Measurements from ENCODE around the gene CES1.
"Not testable (repeated sequence)": the region's sequence is repeated elsewhere in the genome, so short reads cannot be mapped to it uniquely, and the experiment has no call there.

The CES1 gene

DNA sequence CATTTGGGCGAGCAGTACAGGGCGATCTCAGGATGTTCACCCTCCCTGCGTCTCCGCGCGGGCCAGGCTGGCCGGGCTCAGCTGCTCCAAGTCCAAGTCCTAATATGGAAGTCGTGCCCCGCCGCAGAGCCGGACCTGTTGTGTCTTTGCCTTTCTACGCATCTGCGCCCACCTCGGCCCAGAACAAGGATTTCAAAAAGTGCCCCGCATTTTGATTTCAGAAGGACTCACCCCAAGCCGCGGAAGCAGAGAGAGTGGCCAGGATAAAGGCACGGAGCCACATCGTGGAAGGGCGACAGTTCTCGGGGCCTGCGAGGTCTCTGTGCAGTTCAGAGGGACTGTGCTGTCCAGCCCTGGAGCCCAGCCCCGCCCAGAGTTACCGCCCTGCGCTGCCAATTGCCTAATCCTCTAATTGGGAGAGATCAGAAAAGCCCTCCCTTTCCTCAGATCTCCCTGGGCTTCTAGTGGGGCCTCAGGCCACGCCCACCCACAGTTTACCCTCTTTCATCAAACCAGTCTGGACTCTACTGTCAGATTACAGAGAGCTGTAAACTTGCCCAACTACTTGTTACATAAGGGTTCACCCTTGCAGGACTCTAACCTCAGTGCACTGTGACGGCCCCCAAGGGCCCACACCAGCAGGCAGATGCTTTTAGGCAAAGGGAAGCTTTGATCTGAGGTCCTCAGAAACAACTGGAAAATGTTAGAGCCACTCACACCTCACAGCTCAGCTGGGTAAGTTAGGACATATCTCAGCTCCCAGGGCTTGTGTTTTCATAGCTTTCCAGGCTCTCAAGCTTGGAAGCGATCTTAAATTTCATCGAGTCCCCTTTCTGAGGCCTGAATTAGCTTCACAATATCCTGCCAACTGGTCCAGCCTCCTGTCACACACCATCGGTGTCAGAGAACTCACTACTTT lies at the start of gene CES1:
TSS of gene CES1 (minus strand) at position 324 of the 919 bp plus-strand sequence. CDS start at position 283, 41 bp downstream.
- DNase-seq (ENCODE audit: low spot score), result peak; percentile 51

DNA sequence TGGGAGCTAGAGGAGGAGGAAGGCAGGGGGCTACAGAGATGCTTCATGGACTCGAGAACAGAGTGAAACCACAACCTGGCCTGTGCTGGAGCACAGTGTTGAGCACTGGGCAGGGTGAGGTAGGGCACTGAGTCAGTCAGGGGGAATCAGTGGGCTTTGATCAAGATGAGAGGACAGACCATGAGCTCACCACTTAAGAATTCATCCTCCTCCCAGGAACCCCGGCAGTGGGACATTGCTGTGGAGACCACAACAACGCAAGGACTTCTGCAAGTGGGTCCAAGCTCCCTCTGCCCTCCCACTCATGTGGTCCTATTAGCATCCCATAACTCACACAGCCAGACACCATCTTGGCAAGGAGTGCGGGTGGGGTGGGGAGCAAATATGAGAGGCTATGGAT lies 44.0 kb upstream of the CES1 start:
- DNase-seq (ENCODE audit: low spot score), result no peak

DNA sequence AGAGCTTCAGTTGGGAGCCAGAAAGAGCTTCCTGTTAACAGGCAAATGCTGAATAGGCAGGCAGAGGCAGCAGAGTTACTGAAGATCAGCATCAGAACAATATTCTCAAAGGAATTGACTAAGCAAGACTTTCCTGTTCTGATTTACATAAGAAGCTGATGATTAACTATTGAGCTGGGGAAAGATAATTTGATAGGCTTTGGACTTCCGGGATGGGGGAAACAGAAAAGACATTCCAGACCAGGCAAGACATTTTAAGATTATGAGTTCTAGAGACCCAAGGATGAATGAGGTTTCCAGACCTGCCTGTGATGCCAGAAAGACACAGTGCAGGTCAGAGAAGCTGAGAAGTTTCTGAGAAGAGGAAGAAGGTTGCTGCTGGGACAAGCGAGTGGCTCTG lies 42.4 kb upstream of the CES1 start, which contains the start of gene CES5A:
TSS of gene CES5A (minus strand) at position 101 of the 400 bp plus-strand sequence. CDS start 152 bp downstream, outside the sequence.
- DNase-seq (ENCODE audit: low spot score), result no peak

DNA sequence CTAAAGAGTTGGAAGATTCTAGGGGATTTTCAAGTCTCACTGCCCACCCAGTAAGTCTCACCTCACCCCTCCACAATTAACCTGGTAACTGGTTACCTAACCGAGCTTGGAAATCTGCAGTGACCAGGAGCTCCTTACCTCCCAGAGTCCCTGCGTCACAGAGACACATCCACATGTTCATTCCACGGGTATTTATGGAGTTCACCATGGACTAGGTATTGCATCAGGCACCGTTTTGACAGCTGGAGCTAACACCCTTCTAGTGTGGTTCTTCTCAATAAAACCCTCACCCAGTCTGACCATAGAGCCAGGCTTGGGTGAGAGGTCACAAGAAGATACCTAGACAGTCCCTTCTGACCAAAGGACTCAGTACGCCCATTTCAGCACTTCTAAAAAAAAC lies 40.2 kb upstream of the CES1 start:
- DNase-seq (ENCODE audit: low spot score), result no peak

DNA sequence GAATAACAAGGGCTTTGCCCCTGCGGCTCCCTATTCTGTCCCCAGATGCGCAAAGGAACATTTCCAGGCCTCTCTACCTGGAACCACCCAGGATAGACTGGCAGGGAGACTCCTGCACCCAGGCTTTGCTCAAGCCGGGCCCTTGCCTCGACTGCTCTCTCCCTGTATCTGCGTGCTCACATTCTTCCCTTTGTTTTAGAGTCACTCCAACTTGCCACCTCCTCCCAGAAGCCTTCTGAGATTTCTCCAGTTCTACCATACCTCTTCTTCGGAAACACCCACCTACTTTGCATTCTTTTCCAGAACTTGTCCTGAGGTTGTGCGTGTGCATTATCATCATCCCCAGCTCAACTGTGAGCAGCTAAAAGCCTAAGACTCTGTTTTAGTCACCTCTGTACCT lies 39.2 kb upstream of the CES1 start:
- DNase-seq (ENCODE audit: low spot score), result no peak

DNA sequence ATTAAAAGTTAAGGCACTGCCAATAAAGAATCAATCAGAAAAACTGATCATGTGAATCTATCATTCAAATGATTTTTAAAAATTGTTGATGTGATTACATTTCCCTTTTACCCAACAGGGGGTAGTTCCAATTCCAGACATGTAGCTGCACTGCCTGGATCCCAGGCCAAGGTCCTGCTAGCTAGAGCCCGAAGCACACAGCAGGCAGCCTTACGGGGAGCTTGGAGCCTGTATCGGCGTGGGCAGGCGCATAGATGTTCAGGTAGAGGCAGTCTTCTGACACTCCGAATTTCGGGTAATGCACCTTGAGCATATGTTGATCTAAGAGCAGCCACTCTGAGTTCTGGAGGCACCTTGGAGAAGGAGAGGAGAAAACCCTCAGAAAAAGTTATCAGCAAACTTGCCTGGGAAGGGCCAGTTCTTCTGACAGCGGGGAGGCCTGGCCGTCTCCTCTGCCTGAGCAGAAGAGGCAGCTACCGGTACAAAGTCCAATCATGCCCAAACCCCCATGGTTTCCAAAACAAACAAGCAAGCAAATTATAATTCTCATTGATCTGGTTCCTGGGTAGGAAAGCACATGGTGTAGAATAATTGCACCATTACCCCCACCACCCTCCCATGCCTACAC lies 38.6 kb upstream of the CES1 start:
- no peak for DNase-seq (ENCODE audit: low spot score)

DNA sequence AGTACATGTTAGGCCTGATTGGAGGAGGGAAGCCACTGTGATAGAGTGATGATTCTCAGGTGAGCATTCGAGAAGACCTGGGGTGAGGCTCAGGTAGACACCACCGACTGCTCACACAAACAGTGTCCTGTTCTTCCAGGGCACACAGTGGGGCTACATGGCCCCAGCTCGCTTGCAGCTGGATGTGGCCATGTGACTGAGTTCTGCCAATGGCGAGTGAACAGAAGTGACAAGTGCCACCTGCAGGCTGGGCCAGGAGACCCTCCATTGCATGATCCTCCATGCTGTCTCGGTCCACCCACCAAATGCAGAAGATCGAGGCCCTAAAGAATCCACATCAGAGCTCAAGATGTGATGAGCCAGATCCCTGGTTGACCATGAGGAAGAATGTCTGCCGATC lies 36.1 kb upstream of the CES1 start:
- no peak for DNase-seq (ENCODE audit: low spot score)

DNA sequence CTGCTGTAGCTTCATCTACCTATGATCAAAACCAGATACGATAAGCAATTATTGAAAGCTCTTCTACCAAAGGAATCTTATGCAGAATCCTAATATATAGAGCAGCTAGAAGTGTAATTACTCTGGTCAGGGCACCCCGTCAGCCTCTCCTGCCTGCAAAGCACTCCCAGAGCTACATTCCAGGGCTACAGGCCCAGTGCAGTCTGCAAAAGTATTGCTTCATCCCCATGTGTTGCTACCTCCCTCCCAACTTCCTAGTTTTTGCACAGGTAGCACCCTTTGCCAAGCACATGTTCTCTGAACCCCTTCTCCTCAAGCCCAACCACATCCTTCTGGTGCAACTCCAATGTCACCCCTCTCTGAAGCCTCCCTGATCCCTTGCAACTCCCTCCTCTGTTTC lies 35.2 kb upstream of the CES1 start:
- DNase-seq (ENCODE audit: low spot score), result no peak

DNA sequence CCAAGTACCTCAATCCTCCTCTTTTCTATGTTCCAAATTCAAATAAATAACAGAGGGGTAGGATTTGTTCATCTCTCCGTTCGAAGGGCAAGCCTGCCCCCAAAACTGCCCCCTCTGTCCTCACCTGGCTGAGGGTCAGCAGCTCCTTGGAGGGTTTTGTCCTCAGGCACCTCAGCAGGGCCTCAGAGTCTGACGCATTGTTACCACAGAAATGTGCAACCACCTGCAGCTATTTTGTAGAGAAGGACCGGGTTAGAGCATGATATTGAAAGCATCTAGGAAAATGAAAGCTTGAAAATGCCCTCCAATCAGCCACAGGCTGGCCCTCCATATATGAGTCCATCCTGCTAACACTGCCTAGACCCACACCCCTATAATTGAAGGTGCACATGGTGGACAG lies 28.4 kb upstream of the CES1 start:
- no peak for DNase-seq (ENCODE audit: low spot score)

DNA sequence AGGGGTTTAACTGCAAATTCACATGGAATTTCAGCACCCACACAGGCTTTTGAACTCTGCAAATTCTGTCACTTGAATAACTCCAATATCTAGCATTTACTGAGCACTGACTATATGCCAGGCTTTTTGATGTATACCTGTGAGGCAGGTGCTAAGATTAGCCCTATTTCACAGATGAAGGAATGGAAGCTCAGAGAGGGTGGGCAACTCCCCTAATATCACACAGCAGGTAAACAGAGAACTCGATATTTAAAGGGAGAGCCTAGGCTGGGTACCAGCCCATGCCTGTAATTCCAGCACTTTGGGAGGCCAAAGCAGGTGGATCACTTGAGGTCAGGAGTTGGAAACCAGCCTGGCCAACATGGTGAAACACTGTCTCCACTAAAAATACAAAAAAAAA lies 24.8 kb upstream of the CES1 start:
- DNase-seq (ENCODE audit: low spot score), result not testable (repeated sequence)

DNA sequence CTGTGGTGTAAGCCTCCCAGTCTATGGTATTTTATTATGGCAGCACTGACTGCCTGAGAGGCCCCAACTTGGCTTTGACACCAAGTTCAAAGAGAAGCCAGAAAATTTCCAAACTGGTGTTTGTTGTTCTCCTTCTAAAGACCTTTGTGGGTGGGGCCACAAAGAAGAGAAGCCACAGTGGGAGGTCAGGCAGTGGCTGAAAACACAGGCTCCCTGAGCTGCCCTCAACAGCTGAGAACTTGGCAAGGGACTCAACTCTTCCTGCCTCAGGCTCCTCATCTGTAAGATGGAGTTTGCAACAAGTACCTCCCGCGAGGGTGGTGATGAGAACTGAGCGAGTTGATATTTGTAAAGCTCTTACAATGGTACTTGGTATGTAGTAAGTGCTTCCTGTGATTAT lies 24.1 kb upstream of the CES1 start:
- no peak for DNase-seq (ENCODE audit: low spot score)

DNA sequence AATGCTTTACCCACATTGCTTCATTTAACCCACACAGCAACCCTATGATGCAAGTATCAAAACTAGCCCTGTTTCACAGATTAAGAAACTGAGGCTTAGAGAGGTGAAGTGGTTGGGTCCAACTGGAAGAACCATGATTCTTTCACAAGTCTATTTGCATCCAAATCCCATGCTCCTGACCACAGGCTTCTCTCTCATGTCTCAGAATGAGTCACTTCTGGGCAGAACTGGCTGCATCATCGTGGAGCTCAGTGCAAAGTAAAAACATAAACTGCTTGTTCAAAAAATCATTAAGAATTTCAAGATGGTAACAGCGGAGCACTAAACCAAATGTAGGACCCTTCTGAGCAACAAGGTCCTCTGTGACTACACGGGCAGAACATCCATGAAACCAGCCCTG lies 20.2 kb upstream of the CES1 start:
- peak; percentile 63 for DNase-seq (ENCODE audit: low spot score)

DNA sequence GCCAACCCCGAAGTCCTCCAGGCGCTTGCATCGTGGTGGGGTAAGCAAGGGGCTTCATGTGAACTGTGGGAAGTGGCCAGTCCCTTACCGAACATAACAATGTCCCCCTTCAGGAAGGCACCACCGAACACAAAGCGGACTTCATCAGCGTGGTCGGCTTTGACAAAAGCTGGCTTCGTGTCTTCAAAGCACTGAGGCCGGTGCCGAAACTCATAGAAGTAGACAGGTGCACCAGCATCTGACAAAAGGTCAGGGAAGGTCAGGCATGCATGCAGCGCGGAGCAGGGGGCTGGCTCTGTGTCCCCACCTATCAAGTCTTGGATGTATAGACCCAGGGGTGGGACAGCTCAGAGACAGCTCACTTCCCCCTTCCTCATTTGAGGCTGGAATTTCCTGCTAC lies 16.6 kb upstream of the CES1 start:
- DNase-seq (ENCODE audit: low spot score), result no peak

DNA sequence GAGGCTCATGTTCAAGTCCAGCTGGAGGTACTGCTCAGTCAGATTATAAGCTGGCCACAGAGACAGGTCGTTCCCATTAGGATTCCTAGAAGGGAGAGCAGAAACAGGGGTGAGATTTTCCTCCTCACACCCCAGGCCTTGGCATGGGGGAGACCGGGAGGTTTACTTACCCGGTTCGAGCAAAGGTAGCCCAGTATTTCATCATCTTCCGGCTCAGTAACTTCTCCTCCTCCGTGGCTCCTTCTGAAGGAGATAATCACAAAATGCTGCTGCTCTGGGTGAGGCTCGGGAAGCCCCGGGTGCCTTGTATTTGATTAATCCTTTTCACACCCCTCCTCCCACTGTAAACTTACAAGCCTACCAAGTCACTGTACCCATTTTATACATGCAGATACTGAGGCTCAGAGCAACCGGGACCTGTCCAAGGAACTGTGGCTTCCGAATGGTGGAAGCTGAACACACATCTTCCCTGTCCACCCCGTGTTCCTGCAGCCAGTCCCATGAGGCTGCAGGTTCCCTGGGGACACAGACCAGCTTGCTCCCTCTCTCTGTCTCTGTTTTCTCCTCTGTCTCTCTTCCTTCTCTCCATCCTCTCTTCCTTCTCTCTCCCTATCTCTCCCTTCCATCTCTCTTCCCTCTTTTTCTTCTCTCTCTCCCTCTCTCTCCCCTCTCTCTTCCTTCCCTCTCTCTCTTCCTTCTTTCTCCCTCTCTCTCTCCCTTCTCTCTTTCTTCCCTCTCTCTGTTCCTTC lies 13.9 kb upstream of the CES1 start:
- DNase-seq (ENCODE audit: low spot score), result no peak

DNA sequence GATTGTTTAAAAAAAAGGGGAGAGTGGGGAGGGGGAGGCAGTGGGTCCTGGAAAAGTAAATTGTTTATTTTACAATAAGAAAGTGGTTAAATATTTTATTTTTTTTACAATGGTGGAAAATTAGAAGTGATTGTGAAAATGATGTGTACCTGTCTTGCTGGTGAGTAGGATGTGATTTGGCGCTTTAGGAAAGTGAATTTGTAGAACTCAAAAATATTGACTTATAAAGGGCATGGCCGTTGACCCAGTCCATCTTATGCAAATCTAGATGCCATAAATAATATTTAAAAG lies 10.2 kb upstream of the CES1 start:
- DNase-seq (ENCODE audit: low spot score), result no peak

DNA sequence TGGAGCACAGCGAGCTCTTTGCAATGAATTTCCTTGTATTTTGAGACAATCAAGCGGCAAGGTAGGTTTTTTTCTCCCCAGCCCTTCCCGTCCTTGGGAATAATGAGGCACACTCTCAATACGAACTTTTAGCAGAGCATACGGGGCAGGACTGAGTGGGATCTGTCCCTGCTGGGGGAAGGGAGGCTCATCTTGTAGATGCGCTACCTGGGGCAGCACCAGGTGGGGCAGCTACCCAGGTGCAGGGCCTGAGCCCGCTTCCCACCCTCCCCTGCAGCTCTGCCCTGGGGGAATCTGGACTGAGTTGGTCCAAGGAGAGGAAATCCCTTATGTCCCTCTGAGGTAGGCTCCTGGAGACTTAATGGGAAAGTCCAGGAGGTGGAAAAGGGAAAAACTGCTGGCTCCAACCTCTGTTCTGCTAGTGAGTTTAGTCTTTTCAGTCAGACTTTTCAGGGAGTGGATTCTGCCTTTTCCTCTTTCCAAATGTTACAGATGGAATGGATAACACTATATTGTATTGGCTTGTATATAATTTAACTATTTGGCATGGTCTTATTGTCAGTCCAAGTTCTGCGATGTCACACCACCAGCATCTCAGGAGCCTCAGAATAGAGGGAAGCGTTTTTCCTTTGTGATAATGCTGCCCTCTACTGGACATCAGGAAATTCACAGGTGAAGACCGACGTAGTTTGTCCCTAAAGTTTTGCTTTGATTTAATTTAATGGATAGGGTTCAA lies 9.6 kb upstream of the CES1 start:
- peak; percentile 71 for DNase-seq (ENCODE audit: low spot score)

DNA sequence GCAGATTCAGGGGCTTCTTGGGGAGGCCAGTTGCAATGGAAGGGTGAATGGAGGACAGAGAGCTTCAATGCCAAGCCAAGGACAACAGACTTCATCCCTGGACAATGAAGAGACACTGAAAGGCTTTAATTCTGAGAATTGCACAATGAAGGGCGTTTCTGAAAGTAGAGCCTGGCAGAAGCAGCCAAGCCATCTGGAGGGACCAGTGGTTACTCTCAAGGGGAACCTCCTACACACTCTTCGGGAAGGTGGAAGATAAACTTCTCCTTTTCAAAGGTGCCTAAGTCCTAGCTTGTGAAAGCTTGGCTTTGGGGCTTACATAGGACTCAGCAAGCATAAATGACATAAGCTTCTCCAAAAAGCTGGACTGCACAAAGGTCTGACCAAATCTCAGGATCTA lies 6.2 kb upstream of the CES1 start:
- DNase-seq (ENCODE audit: low spot score), result no peak

DNA sequence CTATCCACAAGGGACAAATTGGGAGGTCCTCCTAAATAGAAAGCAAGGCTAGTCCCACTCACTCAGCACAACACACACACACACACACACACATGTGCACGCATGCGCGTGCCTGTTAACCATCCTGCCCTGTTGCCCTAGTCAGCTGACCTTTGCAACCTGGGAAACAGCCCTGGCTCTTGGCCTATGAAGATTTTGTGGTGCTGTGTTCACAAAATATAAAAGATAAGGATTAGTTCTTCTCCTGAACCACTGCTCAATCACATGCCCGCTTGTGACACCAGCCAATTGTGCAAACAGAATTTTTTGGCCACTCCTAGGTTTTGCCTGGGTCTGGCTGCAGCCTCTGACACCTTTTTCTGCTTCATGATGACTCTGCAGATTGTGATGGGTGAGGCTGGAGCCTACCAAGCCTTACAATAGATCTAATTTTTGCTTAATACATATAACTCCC lies 3.3 kb upstream of the CES1 start:
- DNase-seq (ENCODE audit: low spot score), result no peak

DNA sequence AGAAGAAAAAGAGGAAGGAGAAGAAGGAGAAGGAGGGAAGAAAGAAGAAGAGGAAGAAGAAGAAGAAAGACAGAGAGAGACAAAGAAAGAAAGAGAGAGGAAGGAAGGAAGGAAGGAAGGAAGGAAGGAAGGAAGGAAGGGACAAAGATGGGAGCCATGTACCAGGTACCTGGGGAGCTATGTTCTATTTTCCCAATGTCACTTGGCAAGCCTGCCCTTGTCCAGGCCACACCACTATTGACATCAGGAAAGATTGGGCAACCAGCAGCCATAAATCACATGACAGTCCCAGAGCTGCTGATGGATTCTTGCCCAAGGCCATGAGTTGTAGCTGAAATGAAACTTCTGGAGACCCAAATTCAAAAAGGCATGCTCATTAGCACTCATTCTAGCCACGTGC lies 2.7 kb upstream of the CES1 start:
- DNase-seq (ENCODE audit: low spot score), result no peak

DNA sequence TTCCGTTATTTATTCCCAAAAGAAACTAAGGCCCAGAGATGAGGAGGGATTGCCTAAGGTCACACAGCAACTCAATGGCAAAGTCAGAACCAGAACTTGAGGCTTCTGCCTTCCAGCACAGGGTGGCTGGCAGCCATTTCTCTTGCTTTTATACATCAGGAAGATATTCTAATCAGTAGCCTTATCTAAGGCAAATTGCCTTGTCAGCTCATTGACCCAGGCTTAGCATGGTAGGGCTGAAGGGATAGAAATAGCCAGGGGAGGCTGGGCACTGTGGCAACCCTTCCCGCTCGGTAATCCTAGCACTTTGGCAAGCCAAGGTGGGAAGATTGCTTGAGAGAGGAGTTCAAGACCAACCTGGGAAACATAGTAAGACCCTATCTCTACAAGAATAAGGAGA lies 2.3 kb upstream of the CES1 start:
- DNase-seq (ENCODE audit: low spot score), result not testable (repeated sequence)

DNA sequence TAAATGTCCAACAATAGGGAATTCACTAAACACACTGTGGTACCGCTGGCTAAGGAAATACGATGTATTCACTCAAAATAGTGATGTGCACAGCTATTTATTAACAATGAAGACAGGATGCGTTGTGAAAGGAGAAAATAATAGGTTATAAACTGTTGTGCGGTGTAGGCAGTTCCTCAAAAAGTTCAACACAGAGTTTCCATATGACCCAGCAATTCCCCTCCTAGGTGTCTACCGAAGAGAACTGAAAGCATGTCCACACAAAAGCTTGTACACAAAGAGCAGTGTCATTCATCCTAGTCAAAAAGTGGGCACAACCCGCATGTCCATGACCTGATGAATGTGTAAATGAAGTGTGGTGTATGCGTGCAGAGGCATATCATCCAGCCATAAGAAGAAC lies 1.2 kb upstream of the CES1 start:
- DNase-seq (ENCODE audit: low spot score), result no peak

DNA sequence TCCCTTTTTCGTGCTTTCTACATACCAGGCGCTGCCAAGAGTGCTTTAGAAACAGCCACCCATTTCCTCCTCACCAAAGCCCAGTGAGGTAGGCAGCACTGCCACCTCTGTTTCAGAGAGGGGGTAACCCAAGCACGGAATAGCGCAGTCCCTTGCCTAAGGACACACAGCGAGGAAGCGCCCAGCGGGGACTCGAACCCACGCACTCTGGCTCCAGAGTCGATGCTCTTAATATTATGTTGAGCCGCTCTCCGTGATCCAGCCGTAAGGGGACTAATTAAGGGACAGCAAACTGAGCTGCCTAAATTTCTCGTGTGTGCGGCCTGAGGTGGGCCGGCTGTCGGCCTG lies 497 bp downstream of the CES1 start:
- no peak for DNase-seq (ENCODE audit: low spot score)
